Right lobe of liver (tissue), 4 donors: Measurements from ENCODE around the gene ARHGDIB.

Source experiments
- CTCF ChIP-seq, 4 donors: fragments of 200-600 bp in 3 of 4; fragments of 450-650 bp in 1 of 4; IDR thresholded peaks; one replicate each; pipeline versions ENCODE4 v1.5.1 to v1.8.0; 2016 to 2022; ENCODE audit warnings: antibody characterized with exemption in 4 of 4, mild to moderate bottlenecking in 2 of 4
- POLR2A ChIP-seq: fragments of 450-650 bp; IDR thresholded peaks from one replicate; pipeline ENCODE4 v1.6.1; 2017; ENCODE audit warnings: antibody characterized with exemption, mild to moderate bottlenecking
- donor health status: DM: no; HTN: no; CAD: no.
- donor health status: DM: no; HTN: no; CAD: no.
- donor health status: DM: no; HTN: yes; CAD: no.

DNA sequence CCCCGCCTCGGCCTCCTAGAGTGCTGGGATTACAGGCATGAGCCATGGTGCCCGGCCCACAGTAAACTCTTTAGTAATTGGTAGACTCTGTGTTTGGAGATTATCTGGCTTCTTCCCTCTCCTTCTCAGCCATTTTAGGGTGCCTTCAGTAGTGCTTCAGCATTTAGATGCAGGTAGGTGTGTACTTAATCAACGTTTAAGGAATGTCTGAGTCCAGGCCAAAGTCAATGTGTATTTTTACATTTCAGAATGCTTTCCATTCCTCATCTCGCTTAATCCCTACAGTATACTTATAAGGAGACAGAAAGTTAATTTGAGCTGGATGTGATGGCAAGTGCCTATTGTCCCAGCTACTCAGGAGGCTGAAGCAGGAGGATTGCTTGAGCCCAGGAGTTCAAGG lies 55.3 kb downstream of the ARHGDIB start:
- no peak for TF ChIP-seq CTCF (IDR thresholded peaks at IDR 0.05)
- no peak for TF ChIP-seq POLR2A
